NCI-H2081 (cell line): Measurements from ENCODE around the gene PCDHA10.
"Not testable (repeated sequence)": the region's sequence is repeated elsewhere in the genome, so short reads cannot be mapped to it uniquely, and the experiment has no call there.

Source experiments
- DNase-seq, 2 experiments: peaks; one replicate each; lab custom pipeline; 2025; lab: John Stamatoyannopoulos, UW

PCDHA10 gene

DNA sequence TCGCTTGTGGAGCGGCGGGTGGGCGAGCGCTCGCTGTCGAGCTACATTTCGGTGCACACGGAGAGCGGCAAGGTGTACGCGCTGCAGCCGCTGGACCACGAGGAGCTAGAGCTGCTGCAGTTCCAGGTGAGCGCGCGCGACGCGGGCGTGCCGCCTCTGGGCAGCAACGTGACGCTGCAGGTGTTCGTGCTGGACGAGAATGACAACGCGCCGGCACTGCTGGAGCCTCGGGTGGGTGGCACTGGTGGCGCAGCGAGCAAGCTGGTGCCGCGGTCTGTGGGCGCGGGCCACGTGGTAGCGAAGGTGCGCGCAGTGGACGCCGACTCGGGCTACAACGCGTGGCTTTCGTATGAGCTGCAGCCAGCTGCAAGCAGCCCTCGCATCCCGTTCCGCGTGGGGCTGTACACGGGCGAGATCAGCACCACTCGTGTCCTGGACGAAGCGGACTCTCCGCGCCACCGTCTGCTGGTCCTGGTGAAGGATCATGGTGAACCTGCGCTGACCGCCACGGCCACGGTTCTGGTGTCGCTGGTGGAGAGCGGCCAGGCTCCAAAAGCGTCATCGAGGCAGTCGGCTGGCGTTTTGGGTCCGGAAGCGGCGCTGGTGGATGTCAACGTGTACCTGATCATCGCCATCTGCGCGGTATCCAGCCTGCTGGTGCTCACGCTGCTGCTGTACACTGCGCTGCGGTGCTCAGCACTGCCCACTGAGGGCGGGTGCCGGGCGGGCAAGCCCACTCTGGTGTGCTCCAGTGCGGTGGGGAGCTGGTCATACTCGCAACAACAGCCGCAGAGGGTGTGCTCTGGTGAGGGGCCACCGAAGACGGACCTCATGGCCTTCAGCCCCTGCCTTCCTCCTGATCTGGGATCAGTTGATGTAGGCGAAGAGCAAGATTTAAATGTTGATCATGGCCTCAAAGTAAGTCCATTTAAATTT lies 12.6 kb upstream of the PCDHA10 start:
- DNase-seq: no peak

DNA sequence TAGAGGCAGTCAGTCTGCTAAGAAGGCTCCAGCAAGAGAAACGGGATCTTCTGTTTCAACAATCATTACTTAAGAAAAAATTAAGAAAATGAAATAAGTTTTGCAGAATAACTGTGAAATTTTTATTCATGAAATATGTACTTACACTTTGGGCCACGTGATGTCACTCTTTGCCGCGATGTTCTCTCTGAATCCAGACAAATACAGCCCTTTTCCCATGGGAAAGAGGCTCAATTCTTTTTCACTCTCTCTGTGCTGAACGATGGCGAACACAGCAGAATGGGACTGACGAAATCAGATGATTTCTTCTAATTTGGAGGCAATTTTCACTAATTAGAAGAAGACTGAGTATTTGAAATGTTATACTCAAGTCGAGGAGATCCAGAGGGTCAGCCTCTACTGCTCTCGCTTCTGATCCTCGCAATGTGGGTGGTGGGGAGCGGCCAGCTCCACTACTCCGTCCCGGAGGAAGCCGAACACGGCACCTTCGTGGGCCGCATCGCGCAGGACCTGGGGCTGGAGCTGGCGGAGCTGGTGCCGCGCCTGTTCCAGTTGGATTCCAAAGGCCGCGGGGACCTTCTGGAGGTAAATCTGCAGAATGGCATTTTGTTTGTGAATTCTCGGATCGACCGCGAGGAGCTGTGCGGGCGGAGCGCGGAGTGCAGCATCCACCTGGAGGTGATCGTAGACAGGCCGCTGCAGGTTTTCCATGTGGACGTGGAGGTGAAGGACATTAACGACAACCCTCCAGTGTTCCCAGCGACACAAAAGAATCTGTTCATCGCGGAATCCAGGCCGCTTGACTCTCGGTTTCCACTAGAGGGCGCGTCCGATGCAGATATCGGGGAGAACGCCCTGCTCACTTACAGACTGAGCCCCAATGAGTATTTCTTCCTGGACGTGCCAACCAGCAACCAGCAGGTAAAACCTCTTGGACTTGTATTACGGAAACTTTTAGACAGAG lies 7.3 kb upstream of the PCDHA10 start, which contains the start of gene PCDHA9:
TSS of gene PCDHA9 (plus strand) at position 244 of the 964 bp plus-strand sequence. CDS start at position 358, 114 bp downstream.
- DNase-seq: not testable (repeated sequence)

DNA sequence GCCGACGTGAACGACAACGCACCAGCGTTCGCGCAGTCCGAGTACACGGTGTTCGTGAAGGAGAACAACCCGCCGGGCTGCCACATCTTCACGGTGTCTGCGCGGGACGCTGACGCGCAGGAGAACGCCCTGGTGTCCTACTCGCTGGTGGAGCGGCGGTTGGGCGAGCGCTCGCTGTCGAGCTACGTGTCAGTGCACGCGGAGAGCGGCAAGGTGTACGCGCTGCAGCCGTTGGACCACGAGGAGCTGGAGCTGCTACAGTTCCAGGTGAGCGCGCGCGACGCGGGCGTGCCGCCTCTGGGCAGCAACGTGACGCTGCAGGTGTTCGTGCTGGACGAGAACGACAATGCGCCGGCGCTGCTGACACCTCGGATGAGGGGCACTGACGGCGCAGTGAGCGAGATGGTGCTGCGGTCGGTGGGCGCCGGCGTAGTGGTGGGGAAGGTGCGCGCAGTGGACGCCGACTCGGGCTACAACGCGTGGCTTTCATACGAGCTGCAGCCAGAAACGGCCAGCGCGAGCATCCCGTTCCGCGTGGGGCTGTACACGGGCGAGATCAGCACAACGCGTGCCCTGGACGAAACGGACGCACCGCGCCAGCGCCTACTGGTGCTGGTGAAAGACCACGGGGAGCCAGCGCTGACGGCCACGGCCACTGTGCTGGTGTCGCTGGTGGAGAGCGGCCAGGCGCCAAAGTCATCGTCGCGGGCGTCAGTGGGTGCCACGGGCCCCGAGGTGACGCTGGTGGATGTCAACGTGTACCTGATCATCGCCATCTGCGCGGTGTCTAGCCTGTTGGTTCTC lies 5.7 kb upstream of the PCDHA10 start:
- not testable (repeated sequence) for DNase-seq

DNA sequence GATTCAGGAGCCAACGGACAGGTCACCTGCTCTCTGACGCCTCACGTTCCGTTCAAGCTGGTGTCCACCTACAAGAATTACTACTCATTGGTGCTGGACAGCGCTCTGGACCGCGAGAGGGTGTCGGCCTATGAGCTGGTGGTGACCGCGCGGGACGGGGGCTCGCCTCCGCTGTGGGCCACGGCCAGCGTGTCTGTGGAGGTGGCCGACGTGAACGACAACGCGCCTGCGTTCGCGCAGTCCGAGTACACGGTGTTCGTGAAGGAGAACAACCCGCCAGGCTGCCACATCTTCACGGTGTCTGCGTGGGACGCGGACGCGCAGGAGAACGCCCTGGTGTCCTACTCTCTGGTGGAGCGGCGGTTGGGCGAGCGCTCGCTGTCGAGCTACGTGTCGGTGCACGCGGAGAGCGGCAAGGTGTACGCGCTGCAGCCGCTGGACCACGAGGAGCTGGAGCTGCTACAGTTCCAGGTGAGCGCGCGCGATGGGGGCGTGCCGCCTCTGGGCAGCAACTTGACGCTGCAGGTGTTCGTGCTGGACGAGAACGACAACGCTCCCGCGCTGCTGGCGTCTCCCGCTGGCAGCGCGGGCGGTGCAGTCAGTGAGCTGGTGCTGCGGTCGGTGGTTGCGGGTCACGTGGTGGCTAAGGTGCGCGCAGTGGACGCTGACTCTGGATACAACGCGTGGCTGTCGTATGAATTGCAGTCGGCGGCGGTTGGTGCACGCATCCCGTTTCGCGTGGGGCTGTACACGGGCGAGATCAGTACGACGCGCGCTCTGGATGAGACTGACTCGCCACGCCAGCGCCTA lies 1.7 kb downstream of the PCDHA10 start:
- DNase-seq: no peak

DNA sequence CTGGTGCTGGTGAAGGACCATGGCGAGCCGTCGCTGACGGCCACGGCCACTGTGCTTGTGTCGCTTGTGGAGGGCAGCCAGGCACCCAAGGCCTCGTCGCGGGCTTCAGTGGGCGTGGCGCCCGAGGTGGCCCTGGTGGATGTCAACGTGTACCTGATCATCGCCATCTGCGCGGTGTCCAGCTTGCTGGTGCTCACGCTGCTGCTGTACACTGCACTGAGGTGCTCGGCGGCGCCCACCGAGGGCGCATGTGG lies 2.2 kb downstream of the PCDHA10 start:
- DNase-seq: no peak

DNA sequence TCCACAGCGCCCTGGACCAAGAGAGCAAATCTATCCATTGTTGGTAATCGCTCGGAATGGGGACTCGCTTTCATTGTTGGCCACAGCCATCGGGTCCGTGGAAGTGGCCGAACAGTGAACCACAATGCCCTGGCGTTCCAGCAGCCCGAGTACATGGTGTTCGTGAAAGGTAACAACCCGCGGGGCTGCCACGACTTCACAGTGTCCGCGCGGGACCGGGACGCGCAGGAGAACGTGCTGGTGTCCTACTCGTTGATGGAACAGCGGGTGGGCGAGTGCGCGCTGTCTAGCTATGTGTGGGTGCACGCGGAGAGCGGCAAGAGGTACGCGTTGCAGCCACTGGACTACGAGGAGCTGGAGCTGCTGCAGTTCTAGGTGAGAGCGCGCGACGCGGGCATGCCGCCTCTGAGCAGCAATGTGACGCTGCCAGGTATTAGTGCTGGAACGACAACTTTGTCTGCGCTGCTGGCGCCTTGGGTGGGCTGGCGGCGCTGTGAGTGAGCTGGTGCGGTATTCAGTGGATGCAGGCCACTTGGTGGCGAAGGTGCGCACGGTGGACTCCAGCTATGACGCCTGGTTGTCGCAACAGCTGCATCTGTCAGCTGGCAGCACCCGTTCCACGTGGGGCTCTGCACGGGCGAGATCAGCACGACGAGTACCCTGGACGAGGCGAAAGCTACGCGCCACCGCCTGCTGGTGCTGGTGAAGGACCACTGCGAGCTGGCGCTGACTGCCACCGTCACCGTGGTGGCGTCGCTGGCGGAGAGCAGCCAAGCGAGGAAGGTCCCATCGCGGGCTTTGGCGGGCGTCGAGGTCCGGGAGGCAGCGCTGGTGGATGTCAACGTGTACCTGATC lies 7.0 kb downstream of the PCDHA10 start:
- DNase-seq: no peak

DNA sequence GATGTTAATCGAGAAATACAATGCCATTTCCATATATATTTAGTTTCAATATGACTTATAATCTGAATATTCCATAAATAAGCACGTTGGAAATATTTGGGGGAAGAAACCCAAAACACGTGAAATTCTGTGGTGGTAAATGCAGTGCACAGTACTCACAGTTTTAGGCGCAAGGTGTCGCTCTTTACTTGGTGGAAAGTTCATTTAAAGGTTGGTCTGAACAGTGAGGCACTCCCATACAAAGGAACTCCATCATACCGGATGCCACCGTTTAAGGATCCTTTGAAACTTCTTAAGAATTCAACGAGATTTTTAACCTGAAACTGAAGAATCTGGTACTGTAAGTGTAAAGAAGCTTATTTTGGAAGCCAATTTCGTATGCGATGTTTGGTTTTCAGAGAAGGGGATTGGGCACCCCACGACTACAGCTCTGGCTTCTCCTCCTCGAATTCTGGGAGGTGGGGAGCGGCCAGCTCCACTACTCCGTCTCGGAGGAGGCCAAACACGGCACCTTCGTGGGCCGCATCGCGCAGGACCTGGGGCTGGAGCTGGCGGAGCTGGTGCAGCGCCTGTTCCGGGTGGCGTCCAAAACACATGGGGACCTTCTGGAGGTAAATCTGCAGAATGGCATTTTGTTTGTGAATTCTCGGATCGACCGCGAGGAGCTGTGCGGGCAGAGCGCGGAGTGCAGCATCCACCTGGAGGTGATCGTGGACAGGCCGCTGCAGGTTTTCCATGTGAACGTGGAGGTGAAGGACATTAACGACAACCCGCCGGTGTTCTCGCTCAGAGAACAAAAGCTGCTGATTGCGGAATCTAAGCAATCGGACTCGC lies 13.2 kb downstream of the PCDHA10 start, which contains the start of gene PCDHA11:
TSS of gene PCDHA11 (plus strand) at position 237 of the 834 bp plus-strand sequence. CDS start at position 384, 147 bp downstream.
- no peak for DNase-seq

DNA sequence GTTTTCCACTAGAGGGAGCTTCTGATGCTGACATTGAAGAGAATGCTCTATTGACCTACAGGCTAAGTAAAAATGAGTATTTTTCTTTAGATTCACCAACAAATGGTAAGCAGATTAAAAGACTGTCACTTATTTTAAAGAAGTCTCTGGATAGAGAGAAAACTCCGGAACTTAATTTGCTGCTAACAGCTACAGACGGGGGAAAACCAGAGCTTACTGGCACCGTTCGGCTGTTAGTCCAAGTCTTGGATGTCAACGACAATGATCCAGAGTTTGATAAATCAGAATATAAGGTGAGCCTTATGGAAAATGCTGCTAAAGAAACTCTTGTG lies 13.8 kb downstream of the PCDHA10 start:
- no peak for DNase-seq

DNA sequence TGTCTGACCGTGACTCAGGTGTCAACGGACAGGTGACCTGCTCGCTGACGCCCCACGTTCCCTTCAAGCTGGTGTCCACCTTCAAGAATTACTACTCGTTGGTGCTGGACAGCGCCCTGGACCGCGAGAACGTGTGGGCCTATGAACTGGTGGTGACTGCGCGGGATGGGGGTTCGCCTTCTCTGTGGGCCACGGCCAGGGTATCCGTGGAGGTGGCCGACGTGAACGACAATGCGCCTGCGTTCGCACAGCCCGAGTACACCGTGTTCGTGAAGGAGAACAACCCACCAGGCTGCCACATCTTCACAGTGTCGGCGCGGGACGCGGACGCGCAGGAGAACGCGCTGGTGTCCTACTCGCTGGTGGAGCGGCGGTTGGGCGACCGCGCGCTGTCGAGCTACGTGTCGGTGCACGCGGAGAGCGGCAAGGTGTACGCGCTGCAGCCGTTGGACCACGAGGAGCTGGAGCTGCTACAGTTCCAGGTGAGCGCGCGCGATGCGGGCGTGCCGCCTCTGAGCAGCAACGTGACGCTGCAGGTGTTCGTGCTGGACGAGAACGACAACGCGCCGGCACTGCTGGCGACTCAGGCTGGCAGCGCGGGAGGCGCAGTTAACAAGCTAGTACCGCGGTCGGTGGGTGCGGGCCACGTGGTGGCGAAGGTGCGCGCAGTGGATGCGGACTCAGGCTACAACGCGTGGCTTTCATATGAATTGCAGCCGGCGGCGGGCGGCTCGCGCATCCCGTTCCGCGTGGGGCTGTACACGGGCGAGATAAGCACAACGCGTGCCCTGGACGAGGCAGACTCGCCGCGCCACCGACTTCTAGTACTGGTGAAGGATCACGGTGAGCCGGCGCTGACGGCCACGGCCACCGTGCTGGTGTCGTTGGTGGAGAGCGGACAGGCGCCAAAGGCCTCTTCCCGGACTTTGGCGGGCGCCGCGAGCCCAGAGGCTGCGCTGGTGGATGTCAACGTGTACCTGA lies 14.8 kb downstream of the PCDHA10 start:
- no peak for DNase-seq

DNA sequence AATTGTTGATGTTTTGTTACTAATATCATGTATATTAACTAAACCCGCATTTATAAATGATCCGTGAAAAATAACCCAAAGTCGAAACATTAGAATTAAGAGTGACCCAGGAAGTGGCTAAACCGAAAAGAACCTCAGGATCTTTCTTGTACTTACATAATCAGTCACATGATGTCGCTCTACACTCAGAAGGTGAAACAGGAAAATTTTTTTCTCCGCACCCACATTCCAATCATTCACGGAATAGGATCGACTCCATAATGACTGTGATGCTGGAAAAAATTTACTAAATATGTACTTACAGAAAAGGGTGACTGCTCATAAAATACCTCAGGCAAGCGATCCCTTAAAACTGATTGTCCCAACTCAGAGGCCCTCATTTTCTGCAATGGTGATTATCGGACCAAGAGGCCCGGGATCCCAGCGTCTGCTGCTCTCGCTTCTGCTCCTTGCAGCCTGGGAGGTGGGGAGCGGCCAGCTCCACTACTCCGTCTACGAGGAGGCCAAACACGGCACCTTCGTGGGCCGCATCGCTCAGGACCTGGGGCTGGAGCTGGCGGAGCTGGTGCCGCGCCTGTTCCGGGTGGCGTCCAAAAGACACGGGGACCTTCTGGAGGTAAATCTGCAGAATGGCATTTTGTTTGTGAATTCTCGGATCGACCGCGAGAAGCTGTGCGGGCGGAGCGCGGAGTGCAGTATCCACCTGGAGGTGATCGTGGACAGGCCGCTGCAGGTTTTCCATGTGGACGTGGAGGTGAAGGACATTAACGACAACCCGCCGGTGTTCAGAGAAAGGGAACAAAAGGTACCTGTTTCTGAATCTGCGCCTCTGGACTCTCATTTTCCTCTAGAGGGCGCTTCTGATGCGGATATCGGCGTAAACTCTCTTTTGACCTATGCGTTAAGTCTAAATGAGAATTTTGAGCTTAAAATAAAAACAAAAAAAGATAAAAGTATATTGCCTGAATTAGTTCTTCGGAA lies 19.7 kb downstream of the PCDHA10 start, which contains the start of gene PCDHA12:
TSS of gene PCDHA12 (plus strand) at position 224 of the 981 bp plus-strand sequence. CDS start at position 389, 165 bp downstream.
- no peak for DNase-seq

DNA sequence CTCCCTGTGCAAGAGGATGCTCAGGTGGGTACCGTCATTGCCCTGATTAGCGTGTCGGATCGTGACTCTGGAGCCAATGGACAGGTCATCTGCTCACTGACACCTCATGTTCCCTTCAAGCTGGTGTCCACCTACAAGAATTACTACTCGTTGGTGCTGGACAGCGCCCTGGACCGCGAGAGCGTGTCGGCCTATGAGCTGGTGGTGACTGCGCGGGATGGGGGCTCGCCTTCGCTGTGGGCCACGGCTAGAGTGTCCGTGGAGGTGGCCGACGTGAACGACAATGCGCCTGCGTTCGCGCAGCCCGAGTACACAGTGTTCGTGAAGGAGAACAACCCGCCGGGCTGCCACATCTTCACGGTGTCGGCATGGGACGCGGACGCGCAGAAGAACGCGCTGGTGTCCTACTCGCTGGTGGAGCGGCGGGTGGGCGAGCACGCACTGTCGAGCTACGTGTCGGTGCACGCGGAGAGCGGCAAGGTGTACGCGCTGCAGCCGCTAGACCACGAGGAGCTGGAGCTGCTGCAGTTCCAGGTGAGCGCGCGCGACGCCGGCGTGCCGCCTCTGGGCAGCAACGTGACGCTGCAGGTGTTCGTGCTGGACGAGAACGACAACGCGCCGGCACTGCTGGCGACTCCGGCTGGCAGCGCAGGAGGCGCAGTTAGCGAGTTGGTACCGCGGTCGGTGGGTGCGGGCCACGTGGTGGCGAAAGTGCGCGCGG lies 21.0 kb downstream of the PCDHA10 start:
- not testable (repeated sequence) for DNase-seq

DNA sequence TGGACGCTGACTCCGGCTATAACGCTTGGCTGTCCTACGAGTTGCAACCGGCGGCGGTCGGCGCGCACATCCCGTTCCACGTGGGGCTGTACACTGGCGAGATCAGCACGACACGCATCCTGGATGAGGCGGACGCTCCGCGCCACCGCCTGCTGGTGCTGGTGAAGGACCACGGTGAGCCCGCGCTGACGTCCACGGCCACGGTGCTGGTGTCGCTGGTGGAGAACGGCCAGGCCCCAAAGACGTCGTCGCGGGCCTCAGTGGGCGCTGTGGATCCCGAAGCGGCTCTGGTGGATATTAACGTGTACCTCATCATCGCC lies 21.5 kb downstream of the PCDHA10 start:
- no peak for DNase-seq

DNA sequence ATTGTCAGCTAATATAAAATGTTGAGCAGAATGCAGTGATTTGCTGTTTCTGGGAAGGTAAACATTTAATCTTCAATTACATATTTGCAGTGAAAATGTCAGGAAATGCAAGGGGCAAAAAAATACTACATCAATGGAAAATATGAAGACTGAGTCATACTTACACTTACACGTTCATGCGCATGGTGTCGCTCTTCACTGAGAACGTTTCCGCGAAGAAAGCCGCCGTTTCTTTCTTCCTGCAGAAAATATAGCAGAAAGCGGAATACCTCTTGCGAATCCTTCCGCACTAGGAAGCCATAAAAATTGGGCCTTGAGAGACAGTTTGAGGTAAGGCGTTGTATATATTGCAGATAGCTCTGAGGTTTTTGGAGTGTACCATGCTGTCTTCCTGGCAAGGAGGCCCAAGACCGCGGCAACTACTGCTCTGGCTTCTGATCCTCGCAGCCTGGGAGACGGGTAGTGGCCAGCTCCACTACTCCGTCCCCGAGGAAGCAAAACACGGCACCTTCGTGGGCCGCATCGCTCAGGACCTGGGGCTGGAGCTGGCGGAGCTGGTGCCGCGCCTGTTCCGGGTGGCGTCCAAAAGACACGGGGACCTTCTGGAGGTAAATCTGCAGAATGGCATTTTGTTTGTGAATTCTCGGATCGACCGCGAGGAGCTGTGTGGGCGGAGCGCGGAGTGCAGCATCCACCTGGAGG lies 26.3 kb downstream of the PCDHA10 start, which contains the start of gene PCDHA13:
TSS of gene PCDHA13 (plus strand) at position 236 of the 702 bp plus-strand sequence. CDS start at position 381, 145 bp downstream.
- DNase-seq: no peak

DNA sequence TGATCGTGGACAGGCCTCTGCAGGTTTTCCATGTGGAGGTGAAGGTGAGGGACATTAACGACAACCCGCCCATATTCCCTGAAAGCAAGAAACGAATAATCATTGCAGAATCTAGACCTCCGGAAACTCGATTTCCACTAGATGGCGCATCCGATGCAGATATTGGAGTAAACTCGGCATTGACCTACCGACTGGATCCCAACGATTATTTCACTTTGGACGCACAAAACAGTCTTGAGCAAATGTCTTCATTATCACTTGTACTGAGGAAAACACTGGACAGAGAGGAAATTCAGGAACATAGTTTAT lies 26.8 kb downstream of the PCDHA10 start:
- no peak for DNase-seq

DNA sequence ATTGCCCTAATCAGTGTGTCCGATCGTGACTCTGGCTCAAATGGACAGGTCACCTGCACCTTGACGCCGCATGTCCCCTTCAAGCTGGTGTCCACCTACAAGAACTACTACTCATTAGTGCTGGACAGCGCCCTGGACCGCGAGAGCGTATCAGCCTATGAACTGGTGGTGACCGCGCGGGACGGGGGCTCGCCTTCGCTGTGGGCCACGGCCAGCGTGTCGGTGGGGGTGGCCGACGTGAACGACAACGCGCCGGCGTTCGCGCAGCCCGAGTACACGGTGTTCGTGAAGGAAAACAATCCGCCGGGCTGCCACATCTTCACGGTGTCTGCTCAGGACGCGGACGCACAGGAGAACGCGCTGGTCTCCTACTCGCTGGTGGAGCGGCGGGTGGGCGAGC lies 27.7 kb downstream of the PCDHA10 start:
- DNase-seq: no peak
